Liver (tissue), 3 donors: ENCODE measurements around the gene UBXN6.

Experiments used
- EGR1 ChIP-seq, 2 donors: IDR thresholded peaks; 2 replicates each; pipeline ENCODE4 v1.6.1; 2016 to 2018; ENCODE audit warnings: antibody characterized with exemption in 2 of 2, low read depth in 2 of 2
- SP1 ChIP-seq: IDR thresholded peaks from 2 replicates; pipeline ENCODE4 v1.6.1; 2018; ENCODE audit warnings: antibody characterized with exemption, mild to moderate bottlenecking
- TAF1 ChIP-seq: conservative IDR thresholded peaks from 2 replicates; pipeline ENCODE4 v1.6.1; 2016; ENCODE audit warnings: antibody characterized with exemption, mild to moderate bottlenecking
- YY1 ChIP-seq: IDR thresholded peaks from 2 replicates; pipeline ENCODE4 v1.6.1; 2016; ENCODE audit warnings: antibody characterized with exemption, mild to moderate bottlenecking
- TF ChIP-seq, protein P1 (sequence below): IDR thresholded peaks from 2 replicates; pipeline ENCODE4 v1.6.1; 2016; ENCODE audit warnings: antibody characterized with exemption, mild to moderate bottlenecking
- TF ChIP-seq, protein P2 (sequence below): fragments of 150-350 bp; IDR thresholded peaks from 2 replicates; pipeline ENCODE4 v1.5.1; 2017; ENCODE audit warnings: improper control_type of control experiment, low read depth, low read length; ENCODE audit not compliant: missing input control
- TF ChIP-seq, protein P3 (sequence below): IDR thresholded peaks from 2 replicates; pipeline ENCODE4 v1.6.1; 2016; ENCODE audit warnings: antibody characterized with exemption
- donor health status: healthy.
- donor health status: healthy.

DNA sequence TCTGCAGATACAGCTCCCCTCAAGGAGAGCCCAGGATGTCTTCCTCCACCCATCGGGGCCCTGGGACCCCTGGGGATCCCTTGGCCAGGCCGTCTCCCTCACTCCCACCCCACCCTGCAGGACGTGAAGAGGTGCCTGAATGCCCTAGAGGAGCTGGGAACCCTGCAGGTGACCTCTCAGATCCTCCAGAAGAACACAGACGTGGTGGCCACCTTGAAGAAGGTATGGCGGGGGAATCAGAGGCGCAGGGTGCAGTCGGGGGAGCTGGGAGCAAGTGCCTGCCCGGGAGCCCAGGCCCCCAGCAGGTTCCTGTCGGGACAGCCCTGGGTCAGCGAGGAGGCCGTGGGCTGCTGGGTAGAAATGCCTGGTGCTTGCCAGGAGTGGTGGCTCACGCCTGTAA, 41.1 kb upstream of the UBXN6 start:
- no peak for TF ChIP-seq EGR1 (IDR thresholded peaks at IDR 0.05; ENCODE audit: low read depth in 2 of 2)
- TF ChIP-seq, protein P1, sequence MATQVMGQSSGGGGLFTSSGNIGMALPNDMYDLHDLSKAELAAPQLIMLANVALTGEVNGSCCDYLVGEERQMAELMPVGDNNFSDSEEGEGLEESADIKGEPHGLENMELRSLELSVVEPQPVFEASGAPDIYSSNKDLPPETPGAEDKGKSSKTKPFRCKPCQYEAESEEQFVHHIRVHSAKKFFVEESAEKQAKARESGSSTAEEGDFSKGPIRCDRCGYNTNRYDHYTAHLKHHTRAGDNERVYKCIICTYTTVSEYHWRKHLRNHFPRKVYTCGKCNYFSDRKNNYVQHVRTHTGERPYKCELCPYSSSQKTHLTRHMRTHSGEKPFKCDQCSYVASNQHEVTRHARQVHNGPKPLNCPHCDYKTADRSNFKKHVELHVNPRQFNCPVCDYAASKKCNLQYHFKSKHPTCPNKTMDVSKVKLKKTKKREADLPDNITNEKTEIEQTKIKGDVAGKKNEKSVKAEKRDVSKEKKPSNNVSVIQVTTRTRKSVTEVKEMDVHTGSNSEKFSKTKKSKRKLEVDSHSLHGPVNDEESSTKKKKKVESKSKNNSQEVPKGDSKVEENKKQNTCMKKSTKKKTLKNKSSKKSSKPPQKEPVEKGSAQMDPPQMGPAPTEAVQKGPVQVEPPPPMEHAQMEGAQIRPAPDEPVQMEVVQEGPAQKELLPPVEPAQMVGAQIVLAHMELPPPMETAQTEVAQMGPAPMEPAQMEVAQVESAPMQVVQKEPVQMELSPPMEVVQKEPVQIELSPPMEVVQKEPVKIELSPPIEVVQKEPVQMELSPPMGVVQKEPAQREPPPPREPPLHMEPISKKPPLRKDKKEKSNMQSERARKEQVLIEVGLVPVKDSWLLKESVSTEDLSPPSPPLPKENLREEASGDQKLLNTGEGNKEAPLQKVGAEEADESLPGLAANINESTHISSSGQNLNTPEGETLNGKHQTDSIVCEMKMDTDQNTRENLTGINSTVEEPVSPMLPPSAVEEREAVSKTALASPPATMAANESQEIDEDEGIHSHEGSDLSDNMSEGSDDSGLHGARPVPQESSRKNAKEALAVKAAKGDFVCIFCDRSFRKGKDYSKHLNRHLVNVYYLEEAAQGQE = no peak
- TF ChIP-seq, protein P2, sequence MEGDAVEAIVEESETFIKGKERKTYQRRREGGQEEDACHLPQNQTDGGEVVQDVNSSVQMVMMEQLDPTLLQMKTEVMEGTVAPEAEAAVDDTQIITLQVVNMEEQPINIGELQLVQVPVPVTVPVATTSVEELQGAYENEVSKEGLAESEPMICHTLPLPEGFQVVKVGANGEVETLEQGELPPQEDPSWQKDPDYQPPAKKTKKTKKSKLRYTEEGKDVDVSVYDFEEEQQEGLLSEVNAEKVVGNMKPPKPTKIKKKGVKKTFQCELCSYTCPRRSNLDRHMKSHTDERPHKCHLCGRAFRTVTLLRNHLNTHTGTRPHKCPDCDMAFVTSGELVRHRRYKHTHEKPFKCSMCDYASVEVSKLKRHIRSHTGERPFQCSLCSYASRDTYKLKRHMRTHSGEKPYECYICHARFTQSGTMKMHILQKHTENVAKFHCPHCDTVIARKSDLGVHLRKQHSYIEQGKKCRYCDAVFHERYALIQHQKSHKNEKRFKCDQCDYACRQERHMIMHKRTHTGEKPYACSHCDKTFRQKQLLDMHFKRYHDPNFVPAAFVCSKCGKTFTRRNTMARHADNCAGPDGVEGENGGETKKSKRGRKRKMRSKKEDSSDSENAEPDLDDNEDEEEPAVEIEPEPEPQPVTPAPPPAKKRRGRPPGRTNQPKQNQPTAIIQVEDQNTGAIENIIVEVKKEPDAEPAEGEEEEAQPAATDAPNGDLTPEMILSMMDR = no peak
- TF ChIP-seq TAF1 = no peak
- TF ChIP-seq YY1 = no peak
- no peak for TF ChIP-seq SP1
- TF ChIP-seq, protein P3, sequence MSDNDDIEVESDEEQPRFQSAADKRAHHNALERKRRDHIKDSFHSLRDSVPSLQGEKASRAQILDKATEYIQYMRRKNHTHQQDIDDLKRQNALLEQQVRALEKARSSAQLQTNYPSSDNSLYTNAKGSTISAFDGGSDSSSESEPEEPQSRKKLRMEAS = no peak
